ENCODE measurements around the gene PPFIBP2. TPM values are rescaled to one million over a fixed set of nuclear protein-coding genes. Genes with fewer than 3 reads are reported as not detected.

The PPFIBP2 gene
- total RNA-seq, 1 donor from 2014 or later, result 64.1 TPM

DNA sequence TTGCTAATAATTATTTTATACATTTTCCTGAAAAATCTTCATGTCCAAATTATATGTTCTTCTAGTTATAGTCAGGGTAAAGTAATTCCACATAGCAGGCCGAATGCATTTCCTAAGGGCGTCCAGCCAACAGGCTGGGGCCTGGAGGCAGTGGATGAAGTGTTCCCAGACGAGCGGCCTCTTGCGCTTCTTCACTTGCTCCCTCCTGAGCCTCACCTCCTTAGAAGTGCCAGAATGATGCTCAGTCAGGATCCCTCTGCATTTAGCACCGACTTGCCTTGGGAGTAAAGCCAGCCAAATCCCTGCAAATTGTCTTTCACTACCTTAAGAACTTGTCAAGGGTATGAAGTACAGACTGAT, 27.0 kb upstream of the PPFIBP2 start:
- Mint-ChIP-seq H3K9me3 (ENCODE audit: low read depth) (no peaks in the 10 kb centered on the region), H3K4me3 (ENCODE audit: low read depth) (no peak overlapping the region), H3K36me3 (ENCODE audit: insufficient read depth) (no peaks in the 10 kb centered on the region), H3K27me3 (no peaks in the 10 kb centered on the region), H3K27ac (no peak overlapping the region), H3K4me1 (ENCODE audit: low read depth) (peaks cover 9% of the 10 kb centered on the region)
- no peak for DNase-seq (ENCODE audit: low spot score, unreplicated experiment)
- TF ChIP-seq, protein P1, sequence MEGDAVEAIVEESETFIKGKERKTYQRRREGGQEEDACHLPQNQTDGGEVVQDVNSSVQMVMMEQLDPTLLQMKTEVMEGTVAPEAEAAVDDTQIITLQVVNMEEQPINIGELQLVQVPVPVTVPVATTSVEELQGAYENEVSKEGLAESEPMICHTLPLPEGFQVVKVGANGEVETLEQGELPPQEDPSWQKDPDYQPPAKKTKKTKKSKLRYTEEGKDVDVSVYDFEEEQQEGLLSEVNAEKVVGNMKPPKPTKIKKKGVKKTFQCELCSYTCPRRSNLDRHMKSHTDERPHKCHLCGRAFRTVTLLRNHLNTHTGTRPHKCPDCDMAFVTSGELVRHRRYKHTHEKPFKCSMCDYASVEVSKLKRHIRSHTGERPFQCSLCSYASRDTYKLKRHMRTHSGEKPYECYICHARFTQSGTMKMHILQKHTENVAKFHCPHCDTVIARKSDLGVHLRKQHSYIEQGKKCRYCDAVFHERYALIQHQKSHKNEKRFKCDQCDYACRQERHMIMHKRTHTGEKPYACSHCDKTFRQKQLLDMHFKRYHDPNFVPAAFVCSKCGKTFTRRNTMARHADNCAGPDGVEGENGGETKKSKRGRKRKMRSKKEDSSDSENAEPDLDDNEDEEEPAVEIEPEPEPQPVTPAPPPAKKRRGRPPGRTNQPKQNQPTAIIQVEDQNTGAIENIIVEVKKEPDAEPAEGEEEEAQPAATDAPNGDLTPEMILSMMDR (IDR thresholded peaks at IDR 0.05; ENCODE audit: unreplicated experiment), result no peak

GRCh38 chr11:7487360-7487759, 26.4 kb upstream of the PPFIBP2 start:
- no peak for DNase-seq (ENCODE audit: low spot score, unreplicated experiment)
- Mint-ChIP-seq H3K27me3 (no peaks in the 10 kb centered on the region), H3K4me3 (ENCODE audit: low read depth) (no peak overlapping the region), H3K4me1 (ENCODE audit: low read depth) (peaks cover 9% of the 10 kb centered on the region), H3K9me3 (ENCODE audit: low read depth) (no peaks in the 10 kb centered on the region), H3K36me3 (ENCODE audit: insufficient read depth) (no peaks in the 10 kb centered on the region), H3K27ac (no peak overlapping the region)
- TF ChIP-seq, protein P1 (IDR thresholded peaks at IDR 0.05; ENCODE audit: unreplicated experiment), result no peak

DNA sequence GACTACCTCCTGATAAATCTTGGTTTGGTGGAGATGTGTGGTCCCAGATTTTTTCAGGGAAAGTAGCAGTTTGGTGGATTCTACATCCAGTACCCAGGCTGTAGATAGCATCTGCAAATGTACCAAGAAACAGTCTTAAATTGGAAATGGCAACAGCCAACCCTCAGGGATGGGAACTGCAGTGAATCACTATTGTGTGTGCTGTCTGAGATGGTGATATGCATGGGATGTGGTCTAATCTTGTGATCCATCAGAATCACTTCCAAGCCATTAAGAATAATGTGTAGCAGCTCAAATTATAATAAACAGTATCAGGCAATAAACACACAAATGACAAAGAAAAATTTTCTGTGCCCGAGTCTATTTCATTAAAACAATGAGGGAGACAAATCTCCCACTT, 25.1 kb upstream of the PPFIBP2 start:
- no peaks in the 10 kb centered on the region for H3K27me3 Mint-ChIP-seq

DNA sequence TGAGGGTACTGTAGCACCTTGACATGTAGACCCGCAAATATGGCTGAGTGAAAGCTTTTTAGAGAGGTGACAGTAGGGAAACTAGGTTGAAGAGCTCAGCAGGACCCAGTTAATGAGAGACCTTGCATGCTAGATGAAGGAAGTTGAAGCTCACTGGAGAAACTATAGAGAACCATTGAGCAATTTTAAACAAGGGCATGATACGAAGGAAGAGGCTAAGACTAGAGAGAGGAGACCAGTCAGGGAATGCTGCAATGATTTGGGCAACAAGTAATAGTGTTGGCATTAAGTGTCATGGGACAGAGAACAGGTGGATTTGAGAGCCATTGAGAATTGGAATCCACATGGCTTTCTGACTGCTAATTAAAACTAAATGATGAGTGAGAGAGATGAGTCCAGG, 24.4 kb upstream of the PPFIBP2 start:
- H3K27ac Mint-ChIP-seq, result no peak overlapping the region
- no peak overlapping the region for H3K4me3 Mint-ChIP-seq (ENCODE audit: low read depth)
- no peaks in the 10 kb centered on the region for H3K27me3 Mint-ChIP-seq
- TF ChIP-seq, protein P1 (IDR thresholded peaks at IDR 0.05; ENCODE audit: unreplicated experiment), result no peak
- no peaks in the 10 kb centered on the region for H3K9me3 Mint-ChIP-seq (ENCODE audit: low read depth)
- DNase-seq (ENCODE audit: low spot score, unreplicated experiment), result no peak
- peaks cover 13% of the 10 kb centered on the region for H3K4me1 Mint-ChIP-seq (ENCODE audit: low read depth)
- H3K36me3 Mint-ChIP-seq (ENCODE audit: insufficient read depth), result no peaks in the 10 kb centered on the region

More for the DNA sequence above, 25.1 kb upstream of the PPFIBP2 start:
- no peak for DNase-seq (ENCODE audit: low spot score, unreplicated experiment)
- no peaks in the 10 kb centered on the region for H3K36me3 Mint-ChIP-seq (ENCODE audit: insufficient read depth)
- TF ChIP-seq, protein P1 (IDR thresholded peaks at IDR 0.05; ENCODE audit: unreplicated experiment), result no peak
- no peak overlapping the region for H3K27ac Mint-ChIP-seq
- no peaks in the 10 kb centered on the region for H3K9me3 Mint-ChIP-seq (ENCODE audit: low read depth)
- H3K4me1 Mint-ChIP-seq (ENCODE audit: low read depth), result peaks cover 9% of the 10 kb centered on the region
- H3K4me3 Mint-ChIP-seq (ENCODE audit: low read depth), result no peak overlapping the region

DNA sequence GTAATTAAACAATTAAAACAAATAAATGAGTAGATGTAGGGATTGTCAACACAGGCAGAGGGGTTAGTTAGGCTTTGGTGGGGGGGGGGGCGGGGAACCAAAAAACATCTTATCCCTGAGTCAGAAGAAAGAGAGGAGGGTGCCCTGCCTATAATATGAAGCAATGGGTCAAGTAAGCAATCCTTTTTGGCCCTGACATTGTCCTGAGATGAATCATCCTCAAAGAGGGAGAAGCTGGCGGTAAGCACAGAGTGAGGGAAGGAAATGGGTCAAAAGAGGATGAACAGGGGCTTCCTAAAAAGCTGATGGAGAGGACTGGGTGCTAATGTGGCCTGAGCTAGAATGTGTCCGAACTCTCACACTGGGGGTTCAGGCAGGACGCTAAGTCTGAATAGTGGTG, 23.7 kb upstream of the PPFIBP2 start:
- Mint-ChIP-seq H3K4me3 (ENCODE audit: low read depth) (no peak overlapping the region), H3K36me3 (ENCODE audit: insufficient read depth) (no peaks in the 10 kb centered on the region), H3K27me3 (no peaks in the 10 kb centered on the region), H3K27ac (no peak overlapping the region), H3K9me3 (ENCODE audit: low read depth) (no peaks in the 10 kb centered on the region), H3K4me1 (ENCODE audit: low read depth) (peaks cover 14% of the 10 kb centered on the region)
- TF ChIP-seq, protein P1 (IDR thresholded peaks at IDR 0.05; ENCODE audit: unreplicated experiment), result no peak
- no peak for DNase-seq (ENCODE audit: low spot score, unreplicated experiment)

All from progenitor cell of endocrine pancreas (in vitro differentiated cells).